ENCODE measurements around the gene NDUFS8. TPM values are rescaled to one million over a fixed set of nuclear protein-coding genes. Genes with fewer than 3 reads are reported as not detected.

The NDUFS8 gene
- total and polyA plus RNA-seq, 2 experiments from 2014 or later = 111 to 286 TPM

DNA sequence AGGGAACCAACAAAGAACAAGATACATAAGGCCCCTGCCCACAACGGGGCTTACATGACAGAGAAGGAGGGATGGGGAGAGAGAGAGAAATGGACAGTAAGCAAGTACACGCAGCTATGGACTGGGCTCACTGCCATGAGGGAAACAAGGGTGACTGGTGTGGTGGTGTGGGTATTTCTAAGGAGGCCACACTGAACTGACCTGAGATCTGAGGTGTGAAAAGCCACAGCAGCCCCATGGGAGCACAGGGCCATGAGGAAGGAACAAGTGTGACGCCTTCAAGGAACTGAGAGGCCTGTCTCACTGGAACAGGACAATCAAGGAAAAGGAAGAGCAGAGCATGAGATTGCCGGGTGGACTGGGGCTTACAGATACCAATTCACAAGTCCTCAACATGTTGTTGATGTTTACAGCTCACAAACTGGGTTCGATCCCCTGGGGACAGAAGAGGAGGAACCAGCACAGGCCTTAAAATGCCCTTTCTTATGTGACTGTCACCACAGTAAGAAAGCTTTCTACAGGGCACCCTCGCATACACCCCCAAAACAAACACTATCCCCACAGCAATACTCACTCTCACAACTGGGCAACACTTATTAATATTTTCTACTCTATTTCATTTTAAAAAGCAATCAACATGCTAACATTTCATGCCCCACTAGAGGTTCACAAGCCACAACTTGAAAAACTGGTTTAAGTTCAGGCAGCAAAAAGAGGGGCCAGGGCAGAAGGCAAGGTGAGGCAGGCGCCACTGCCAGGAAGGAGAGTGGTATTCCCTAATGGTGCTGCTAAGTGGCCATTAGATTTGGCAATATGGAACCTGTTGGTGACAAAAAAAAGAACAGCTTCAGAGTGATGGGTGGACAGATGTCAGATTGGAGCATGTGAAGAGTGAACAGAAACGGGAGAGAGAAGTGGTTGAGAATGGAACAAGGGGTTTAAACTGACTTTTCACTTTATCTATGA lies 47.4 kb downstream of the NDUFS8 start:
- no peak for TF ChIP-seq EZH2phosphoT487 (IDR thresholded peaks at IDR 0.05; ENCODE audit: low read depth, severe bottlenecking, unreplicated experiment)
- TF ChIP-seq, protein P1, sequence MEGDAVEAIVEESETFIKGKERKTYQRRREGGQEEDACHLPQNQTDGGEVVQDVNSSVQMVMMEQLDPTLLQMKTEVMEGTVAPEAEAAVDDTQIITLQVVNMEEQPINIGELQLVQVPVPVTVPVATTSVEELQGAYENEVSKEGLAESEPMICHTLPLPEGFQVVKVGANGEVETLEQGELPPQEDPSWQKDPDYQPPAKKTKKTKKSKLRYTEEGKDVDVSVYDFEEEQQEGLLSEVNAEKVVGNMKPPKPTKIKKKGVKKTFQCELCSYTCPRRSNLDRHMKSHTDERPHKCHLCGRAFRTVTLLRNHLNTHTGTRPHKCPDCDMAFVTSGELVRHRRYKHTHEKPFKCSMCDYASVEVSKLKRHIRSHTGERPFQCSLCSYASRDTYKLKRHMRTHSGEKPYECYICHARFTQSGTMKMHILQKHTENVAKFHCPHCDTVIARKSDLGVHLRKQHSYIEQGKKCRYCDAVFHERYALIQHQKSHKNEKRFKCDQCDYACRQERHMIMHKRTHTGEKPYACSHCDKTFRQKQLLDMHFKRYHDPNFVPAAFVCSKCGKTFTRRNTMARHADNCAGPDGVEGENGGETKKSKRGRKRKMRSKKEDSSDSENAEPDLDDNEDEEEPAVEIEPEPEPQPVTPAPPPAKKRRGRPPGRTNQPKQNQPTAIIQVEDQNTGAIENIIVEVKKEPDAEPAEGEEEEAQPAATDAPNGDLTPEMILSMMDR (IDR thresholded peaks at IDR 0.05; ENCODE audit: poor library complexity) = no peak
- no peak for TF ChIP-seq EZH2 (IDR thresholded peaks at IDR 0.05; ENCODE audit: borderline replicate concordance)
- 84% methylated on average over 8 of the region's 8 CpGs for WGBS (ENCODE audit: low lambda C conversion rate, missing lambda C conversion rate)
- Histone ChIP-seq H3K4me1 (ENCODE audit: insufficient read depth) (peaks cover 11% of the 10 kb centered on the region), H3K9me2 (replicated peaks; ENCODE audit: insufficient read depth) (no peaks in the 10 kb centered on the region), H3K4me3 (no peak overlapping the region), H3K36me3 (replicated peaks; ENCODE audit: insufficient read depth, low read depth) (no peaks in the 10 kb centered on the region), H3K27me3 (no peaks in the 10 kb centered on the region), H3K27ac (no peak overlapping the region), H3K4me2 (no peak overlapping the region), H3K9me3 (ENCODE audit: low read depth) (no peaks in the 10 kb centered on the region), H2AFZ (no peak overlapping the region), H4K20me1 (ENCODE audit: insufficient read depth, poor library complexity, severe bottlenecking) (peaks cover 45% of the 10 kb centered on the region), H3K79me2 (peaks cover 96% of the 10 kb centered on the region)
- DNase-seq (ENCODE audit: low spot score) = no peak

DNA sequence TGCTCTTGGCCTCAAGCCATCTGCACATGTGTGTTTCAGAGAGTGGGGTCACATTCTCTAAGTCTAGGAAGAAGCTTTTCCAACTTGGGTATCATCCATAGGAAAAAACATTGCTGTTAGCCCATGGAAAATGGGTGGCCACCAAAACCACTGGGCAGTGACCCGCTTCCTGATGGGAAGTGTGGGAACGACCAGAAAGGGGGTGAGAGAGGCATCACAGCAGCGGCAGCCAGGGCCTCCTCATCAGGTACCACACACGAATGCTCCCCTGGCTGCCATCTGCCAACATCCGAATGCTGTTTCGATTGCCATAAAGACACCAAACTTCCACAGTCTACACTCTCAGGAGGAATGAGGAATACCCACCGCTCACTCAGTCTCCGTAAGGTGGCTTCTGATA lies 50.4 kb downstream of the NDUFS8 start:
- H3K36me3 ChIP-seq (replicated peaks; ENCODE audit: insufficient read depth, low read depth) = no peaks in the 10 kb centered on the region
- H3K9me2 ChIP-seq (replicated peaks; ENCODE audit: insufficient read depth) = no peaks in the 10 kb centered on the region
- H3K27me3 ChIP-seq = no peaks in the 10 kb centered on the region
- no peak overlapping the region for H3K4me2 ChIP-seq
- no peak overlapping the region for H2AFZ ChIP-seq
- H3K4me3 ChIP-seq = no peak overlapping the region
- peaks cover 40% of the 10 kb centered on the region for H4K20me1 ChIP-seq (ENCODE audit: insufficient read depth, poor library complexity, severe bottlenecking)
- H3K9me3 ChIP-seq (ENCODE audit: low read depth) = no peaks in the 10 kb centered on the region
- DNase-seq (ENCODE audit: low spot score) = no peak
- no peak overlapping the region for H3K27ac ChIP-seq
- peaks cover 91% of the 10 kb centered on the region for H3K79me2 ChIP-seq
- peaks cover 20% of the 10 kb centered on the region for H3K4me1 ChIP-seq (ENCODE audit: insufficient read depth)
- WGBS (ENCODE audit: low lambda C conversion rate, missing lambda C conversion rate) = 98% methylated on average over 8 of the region's 8 CpGs
- TF ChIP-seq EZH2 (IDR thresholded peaks at IDR 0.05; ENCODE audit: borderline replicate concordance) (no peak), EZH2phosphoT487 (IDR thresholded peaks at IDR 0.05; ENCODE audit: low read depth, severe bottlenecking, unreplicated experiment) (no peak)
- TF ChIP-seq, protein P1 (IDR thresholded peaks at IDR 0.05; ENCODE audit: poor library complexity) = no peak

DNA sequence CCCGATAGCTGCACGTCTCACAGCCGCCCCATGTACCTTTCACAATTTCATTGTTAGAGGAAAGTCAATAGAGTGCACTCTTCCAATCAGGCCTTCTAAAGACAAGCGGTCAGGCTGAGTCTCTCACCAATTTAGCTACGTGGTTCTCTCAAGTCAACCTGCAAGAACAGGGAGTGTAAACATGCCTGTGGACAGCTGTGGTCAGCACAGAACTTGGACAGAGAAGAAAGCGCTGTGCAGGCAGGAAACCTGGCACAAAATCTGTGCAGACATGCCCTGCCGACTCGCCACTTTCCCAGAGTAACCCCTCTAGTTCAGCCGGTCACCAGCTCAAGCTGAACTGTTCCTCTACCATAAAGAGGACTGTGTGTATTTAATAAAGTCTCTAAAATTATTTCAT lies 51.2 kb downstream of the NDUFS8 start:
- Histone ChIP-seq H3K4me3 (no peak overlapping the region), H3K4me2 (no peak overlapping the region), H2AFZ (no peak overlapping the region), H3K4me1 (ENCODE audit: insufficient read depth) (peaks cover 20% of the 10 kb centered on the region), H3K79me2 (peaks cover 92% of the 10 kb centered on the region), H4K20me1 (ENCODE audit: insufficient read depth, poor library complexity, severe bottlenecking) (peaks cover 43% of the 10 kb centered on the region), H3K9me2 (replicated peaks; ENCODE audit: insufficient read depth) (no peaks in the 10 kb centered on the region), H3K27ac (no peak overlapping the region), H3K27me3 (no peaks in the 10 kb centered on the region), H3K9me3 (ENCODE audit: low read depth) (no peaks in the 10 kb centered on the region), H3K36me3 (replicated peaks; ENCODE audit: insufficient read depth, low read depth) (no peaks in the 10 kb centered on the region)
- TF ChIP-seq EZH2 (IDR thresholded peaks at IDR 0.05; ENCODE audit: borderline replicate concordance) (no peak), EZH2phosphoT487 (IDR thresholded peaks at IDR 0.05; ENCODE audit: low read depth, severe bottlenecking, unreplicated experiment) (no peak)
- TF ChIP-seq, protein P1 (IDR thresholded peaks at IDR 0.05; ENCODE audit: poor library complexity) = no peak
- WGBS (ENCODE audit: low lambda C conversion rate, missing lambda C conversion rate) = 86% methylated on average over 9 of the region's 9 CpGs
- no peak for DNase-seq (ENCODE audit: low spot score)
